HG02610 (cell line): ENCODE measurements around the gene HTATIP2.
A peak's percentile ranks its signal among the peaks of the same experiment; 100 is the strongest.
"Not testable (repeated sequence)": the region's sequence is repeated elsewhere in the genome, so short reads cannot be mapped to it uniquely, and the experiment has no call there.

Experiments
- ATAC-seq: cut with Tn5 transposase; IDR thresholded peaks from one replicate; pipeline ENCODE4 v1.9.1; 2021; ENCODE audit warnings: mild to moderate bottlenecking, moderate library complexity; ENCODE audit not compliant: unreplicated experiment

The HTATIP2 gene

GRCh38 chr11:20363500-20364340 lies at the start of gene HTATIP2:
Gene HTATIP2, plus strand, starts transcription at chr11:20363714. Its CDS starts 524 bp downstream, at chr11:20364238.
- ATAC-seq = peak; percentile 96

GRCh38 chr11:20315800-20316199 lies 47.7 kb upstream of the HTATIP2 start:
- ATAC-seq = no peak

GRCh38 chr11:20321177-20321576 lies 42.3 kb upstream of the HTATIP2 start:
- ATAC-seq = no peak

- ATAC-seq = no peak
These were observed 36.1 kb upstream of the HTATIP2 start for GRCh38 chr11:20327377-20327935.

GRCh38 chr11:20336056-20336455 lies 27.5 kb upstream of the HTATIP2 start:
- ATAC-seq = no peak

GRCh38 chr11:20337526-20338154 lies 25.9 kb upstream of the HTATIP2 start:
- ATAC-seq = no peak

GRCh38 chr11:20342347-20343141 lies 21.0 kb upstream of the HTATIP2 start:
- ATAC-seq = no peak

GRCh38 chr11:20351136-20351535 lies 12.4 kb upstream of the HTATIP2 start:
- ATAC-seq = no peak

GRCh38 chr11:20351751-20352262 lies 11.7 kb upstream of the HTATIP2 start:
- no peak for ATAC-seq

- peak; percentile 51 for ATAC-seq
These were observed 9.6 kb upstream of the HTATIP2 start for GRCh38 chr11:20353829-20354434.

GRCh38 chr11:20355221-20356219 lies 8.0 kb upstream of the HTATIP2 start:
- peak; percentile 78 for ATAC-seq

- no peak for ATAC-seq
These were observed 6.4 kb upstream of the HTATIP2 start for GRCh38 chr11:20357150-20357549.

GRCh38 chr11:20360650-20361049 lies 2.9 kb upstream of the HTATIP2 start:
- ATAC-seq = peak; percentile 56

- no peak for ATAC-seq
These were observed 1.0 kb upstream of the HTATIP2 start for GRCh38 chr11:20362481-20362880.

GRCh38 chr11:20363149-20363499 lies 390 bp upstream of the HTATIP2 start:
- no peak for ATAC-seq

GRCh38 chr11:20364341-20364792 lies 853 bp downstream of the HTATIP2 start:
- ATAC-seq = no peak

- ATAC-seq = not testable (repeated sequence)
These were observed 2.0 kb downstream of the HTATIP2 start for GRCh38 chr11:20365465-20365864.

GRCh38 chr11:20367313-20367948 lies 3.9 kb downstream of the HTATIP2 start:
- ATAC-seq = no peak

- no peak for ATAC-seq
These were observed 4.9 kb downstream of the HTATIP2 start for GRCh38 chr11:20368438-20368837.
